Measurements from ENCODE around the gene TMEM51. TPM values are rescaled to one million over a fixed set of nuclear protein-coding genes. Genes with fewer than 3 reads are reported as not detected.
"Not testable (repeated sequence)": the region's sequence is repeated elsewhere in the genome, so short reads cannot be mapped to it uniquely, and the experiment has no call there.

TMEM51 gene
- total RNA-seq, 1 experiment from 2014 or later = 1.7 TPM

DNA sequence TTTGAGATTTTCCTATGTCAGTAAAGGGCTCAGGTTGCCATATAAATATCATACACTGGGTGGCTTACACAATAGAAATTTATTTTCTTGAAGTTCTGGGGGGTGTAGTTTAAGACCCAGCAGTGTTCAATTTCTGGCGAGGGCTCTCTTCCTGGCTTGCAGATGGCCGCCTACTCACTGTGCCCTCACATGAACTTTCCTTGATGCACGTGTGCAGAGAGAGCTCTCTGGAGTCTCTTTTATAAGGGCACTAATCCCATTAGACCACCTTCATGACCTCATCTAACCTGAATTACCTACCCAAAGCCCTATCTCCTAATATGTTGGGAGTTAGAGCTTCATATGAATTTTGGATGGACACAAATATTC lies 21.1 kb downstream of the TMEM51 start:
- no peak for TF ChIP-seq EZH2 (IDR thresholded peaks at IDR 0.05; ENCODE audit: borderline replicate concordance, low read depth, low read length, poor library complexity, severe bottlenecking)
- TF ChIP-seq, protein P1, sequence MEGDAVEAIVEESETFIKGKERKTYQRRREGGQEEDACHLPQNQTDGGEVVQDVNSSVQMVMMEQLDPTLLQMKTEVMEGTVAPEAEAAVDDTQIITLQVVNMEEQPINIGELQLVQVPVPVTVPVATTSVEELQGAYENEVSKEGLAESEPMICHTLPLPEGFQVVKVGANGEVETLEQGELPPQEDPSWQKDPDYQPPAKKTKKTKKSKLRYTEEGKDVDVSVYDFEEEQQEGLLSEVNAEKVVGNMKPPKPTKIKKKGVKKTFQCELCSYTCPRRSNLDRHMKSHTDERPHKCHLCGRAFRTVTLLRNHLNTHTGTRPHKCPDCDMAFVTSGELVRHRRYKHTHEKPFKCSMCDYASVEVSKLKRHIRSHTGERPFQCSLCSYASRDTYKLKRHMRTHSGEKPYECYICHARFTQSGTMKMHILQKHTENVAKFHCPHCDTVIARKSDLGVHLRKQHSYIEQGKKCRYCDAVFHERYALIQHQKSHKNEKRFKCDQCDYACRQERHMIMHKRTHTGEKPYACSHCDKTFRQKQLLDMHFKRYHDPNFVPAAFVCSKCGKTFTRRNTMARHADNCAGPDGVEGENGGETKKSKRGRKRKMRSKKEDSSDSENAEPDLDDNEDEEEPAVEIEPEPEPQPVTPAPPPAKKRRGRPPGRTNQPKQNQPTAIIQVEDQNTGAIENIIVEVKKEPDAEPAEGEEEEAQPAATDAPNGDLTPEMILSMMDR (conservative IDR thresholded peaks at IDR 0.05; ENCODE audit: low read depth, low read length) = no peak
- H3K4me1 ChIP-seq (ENCODE audit: insufficient read depth, low read length, poor library complexity, severe bottlenecking) = no peaks in the 10 kb centered on the region
- no peak for DNase-seq (ENCODE audit: low spot score)
- POLR2A ChIA-PET (ENCODE audit: low non-redundant PET) = no interaction called here
- no peaks in the 10 kb centered on the region for H3K36me3 ChIP-seq (ENCODE audit: insufficient read depth, low read length, poor library complexity, severe bottlenecking)
- no peaks in the 10 kb centered on the region for H3K9me3 ChIP-seq (ENCODE audit: low read depth, low read length, poor library complexity, severe bottlenecking)
- H3K27me3 ChIP-seq (replicated peaks; ENCODE audit: insufficient read depth, low read depth, low read length, poor library complexity) = no peaks in the 10 kb centered on the region
- no peak overlapping the region for H3K4me3 ChIP-seq (ENCODE audit: low read depth, low read length, poor library complexity, severe bottlenecking)
- CTCF ChIA-PET = interaction anchor here (0.8 kb wide), 1 partner anchor 46 kb away, joined by 3 read pairs; no protein-coding TSS in a partner anchor
- no TSS peak for BruUV-seq (replicated peaks)
- no peak overlapping the region for H3K27ac ChIP-seq (ENCODE audit: low read depth, low read length, poor library complexity, severe bottlenecking)
- intact Hi-C loops (cut with micrococcal nuclease; ENCODE audit: unreplicated experiment) = no loop called here

DNA sequence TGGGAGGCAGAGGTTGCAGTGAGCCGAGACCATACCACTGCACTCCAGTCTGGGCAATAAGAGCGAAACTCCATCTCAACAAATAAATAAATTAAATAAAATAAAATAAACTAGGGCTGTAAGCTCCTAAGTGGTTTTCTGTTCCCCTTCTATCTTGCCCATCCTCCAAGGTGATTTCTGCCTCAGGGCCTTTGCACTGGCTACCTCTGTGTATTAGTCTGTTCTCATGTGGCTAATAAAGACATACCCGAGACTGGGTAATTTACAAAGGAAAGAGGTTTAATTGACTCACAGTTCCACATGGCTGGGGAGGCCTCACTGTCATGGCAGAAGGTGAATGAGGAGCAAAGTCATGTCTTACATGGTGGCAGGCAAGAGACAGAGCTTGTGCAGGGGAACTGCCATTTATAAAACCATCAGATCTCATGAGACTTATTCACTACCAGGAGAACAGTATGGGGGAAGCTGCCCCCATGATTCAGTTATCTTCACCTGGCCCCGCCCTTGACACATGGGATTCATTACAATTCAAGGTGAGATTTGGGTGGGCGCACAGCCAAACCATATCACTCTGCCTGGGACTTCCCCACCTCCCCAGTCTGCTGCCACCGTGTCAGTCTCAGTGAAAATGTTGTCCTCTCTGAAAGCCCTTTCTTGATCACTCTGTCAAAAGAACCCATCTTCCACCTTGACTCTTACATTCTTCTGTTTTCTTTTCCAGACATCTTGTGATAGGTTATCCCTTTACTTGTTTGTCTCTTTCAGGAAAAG lies 22.0 kb downstream of the TMEM51 start:
- H3K4me3 ChIP-seq (ENCODE audit: low read depth, low read length, poor library complexity, severe bottlenecking); DNase-seq (ENCODE audit: low spot score); H3K27ac ChIP-seq (ENCODE audit: low read depth, low read length, poor library complexity, severe bottlenecking); intact Hi-C loops (cut with micrococcal nuclease; ENCODE audit: unreplicated experiment); H3K36me3 ChIP-seq (ENCODE audit: insufficient read depth, low read length, poor library complexity, severe bottlenecking); H3K9me3 ChIP-seq (ENCODE audit: low read depth, low read length, poor library complexity, severe bottlenecking); H3K27me3 ChIP-seq (replicated peaks; ENCODE audit: insufficient read depth, low read depth, low read length, poor library complexity); BruUV-seq (replicated peaks); POLR2A ChIA-PET (ENCODE audit: low non-redundant PET); H3K4me1 ChIP-seq (ENCODE audit: insufficient read depth, low read length, poor library complexity, severe bottlenecking); CTCF ChIA-PET: not testable (repeated sequence)

- H3K27me3 ChIP-seq (replicated peaks; ENCODE audit: insufficient read depth, low read depth, low read length, poor library complexity) = no peaks in the 10 kb centered on the region
- intact Hi-C loops (cut with micrococcal nuclease; ENCODE audit: unreplicated experiment) = no loop called here
- CTCF ChIA-PET = no interaction called here
- no peak for DNase-seq (ENCODE audit: low spot score)
- H3K27ac ChIP-seq (ENCODE audit: low read depth, low read length, poor library complexity, severe bottlenecking) = no peak overlapping the region
- no peaks in the 10 kb centered on the region for H3K36me3 ChIP-seq (ENCODE audit: insufficient read depth, low read length, poor library complexity, severe bottlenecking)
- BruUV-seq (replicated peaks) = no TSS peak
- no peaks in the 10 kb centered on the region for H3K9me3 ChIP-seq (ENCODE audit: low read depth, low read length, poor library complexity, severe bottlenecking)
- H3K4me3 ChIP-seq (ENCODE audit: low read depth, low read length, poor library complexity, severe bottlenecking) = no peak overlapping the region
- no peaks in the 10 kb centered on the region for H3K4me1 ChIP-seq (ENCODE audit: insufficient read depth, low read length, poor library complexity, severe bottlenecking)
- POLR2A ChIA-PET (ENCODE audit: low non-redundant PET) = no interaction called here
- TF ChIP-seq, protein P1 (conservative IDR thresholded peaks at IDR 0.05; ENCODE audit: low read depth, low read length) = no peak
- TF ChIP-seq EZH2 (IDR thresholded peaks at IDR 0.05; ENCODE audit: borderline replicate concordance, low read depth, low read length, poor library complexity, severe bottlenecking) = no peak
These were observed 22.6 kb downstream of the TMEM51 start for GRCh38 chr1:15176120-15176519.
